Natural killer cell (primary cell): ENCODE measurements around the gene BNIPL. TPM values are rescaled to one million over a fixed set of nuclear protein-coding genes. Genes with fewer than 3 reads are reported as not detected.

ENCODE experiments used
- ATAC-seq, 3 donors: fragments of 150-1000 bp in 2 of 3; fragments of 200-7000 bp in 1 of 3; cut with Tn5 transposase; 1 replicate in 1 of 3; 2 replicates in 2 of 3; pipeline ENCODE4 v1.10.0; 2021; ENCODE audit warnings: mild to moderate bottlenecking in 2 of 3, moderate library complexity in 2 of 3
- DNase-seq, 2 donors: peaks; one replicate each; pipeline versions ENCODE4 v3.0.0 to v3.0.0-alpha.2; 2013 to 2021; ENCODE audit warnings: mixed read lengths in 1 of 2
- H3K27ac ChIP-seq: one replicate; pipeline ENCODE4 v1.5.1; 2013; ENCODE audit warnings: mild to moderate bottlenecking, low read length
- H3K27me3 ChIP-seq: one replicate; pipeline ENCODE4 v1.6.1; 2013; ENCODE audit warnings: low read length; ENCODE audit not compliant: control insufficient read depth, insufficient read depth
- H3K36me3 ChIP-seq: one replicate; pipeline ENCODE4 v1.6.1; 2013; ENCODE audit warnings: low read length; ENCODE audit not compliant: control insufficient read depth, insufficient read depth
- H3K4me1 ChIP-seq: one replicate; pipeline ENCODE4 v1.6.1; 2013; ENCODE audit warnings: low read length; ENCODE audit not compliant: control insufficient read depth, insufficient read depth
- H3K4me3 ChIP-seq: one replicate; pipeline ENCODE4 v1.5.1; 2013; ENCODE audit warnings: low read length
- H3K9me3 ChIP-seq: one replicate; pipeline ENCODE4 v1.6.1; 2013; ENCODE audit warnings: low read length; ENCODE audit not compliant: control insufficient read depth, insufficient read depth
- H3K27ac Mint-ChIP-seq, 2 donors: one replicate each; pipeline ENCODE4 v1.8.0; 2022; ENCODE audit warnings: mild to moderate bottlenecking in 2 of 2, mixed read lengths in 2 of 2, moderate library complexity in 1 of 2
- H3K27me3 Mint-ChIP-seq, 2 donors: one replicate each; pipeline ENCODE4 v1.8.0; 2022; ENCODE audit warnings: low read depth in 2 of 2, mixed read lengths in 2 of 2
- H3K36me3 Mint-ChIP-seq: one replicate; pipeline ENCODE4 v1.8.0; 2022; ENCODE audit warnings: mixed read lengths
- H3K4me1 Mint-ChIP-seq, 2 donors: one replicate each; pipeline ENCODE4 v1.8.0; 2022; ENCODE audit warnings: mixed read lengths in 2 of 2
- H3K4me3 Mint-ChIP-seq: one replicate; pipeline ENCODE4 v1.8.0; 2022; ENCODE audit warnings: mild to moderate bottlenecking, moderate library complexity, mixed read lengths
- H3K9me3 Mint-ChIP-seq, 2 donors: one replicate each; pipeline ENCODE4 v1.8.0; 2022; ENCODE audit warnings: mixed read lengths in 2 of 2
- CTCF ChIP-seq: fragments of 200-600 bp; IDR thresholded peaks from one replicate; pipeline ENCODE4 v1.8.0; 2022; ENCODE audit warnings: antibody characterized with exemption
- WGBS: methylation state at CpG from one replicate; pipeline ENCODE4 v1.1.7; 2013; ENCODE audit warnings: missing lambda C conversion rate; ENCODE audit not compliant: insufficient coverage; 5-methylcytosine and 5-hydroxymethylcytosine counted together
- intact Hi-C: fragments of 100-400 bp; cut with micrococcal nuclease; formaldehyde crosslinking; loops from one replicate; pipeline ENCODE4 v1.14.2; 2022
- total RNA-seq, 4 donors: library from RNA; stranded (reverse); fragments of 120-200 nt in 1 of 4; gene quantifications; one replicate each; pipeline versions ENCODE4 v1.2.3 to v1.2.4, GENCODE V29; 2013 to 2022

Gene BNIPL
- under 1 TPM; 0.28 to 0.39 (median 0.33) TPM for total RNA-seq
- total RNA-seq (2013): 0.81 TPM

- ATAC-seq (no peak), DNase-seq (no peak)
- Mint-ChIP-seq H3K36me3 (peaks cover 11% of the 10 kb centered on the region), H3K9me3 (no peaks in the 10 kb centered on the region), H3K27ac (peak within 1 kb of the TSS in 1 of 2 donors; percentile 21), H3K4me1 (no peaks in the 10 kb centered on the region), H3K4me3 (no peak within 1 kb of the TSS), H3K27me3 (no peaks in the 10 kb centered on the region)
- Histone ChIP-seq H3K36me3 (peaks cover 13% of the 10 kb centered on the region), H3K27ac (no peak within 1 kb of the TSS), H3K4me1 (no peaks in the 10 kb centered on the region), H3K27me3 (no peaks in the 10 kb centered on the region), H3K4me3 (no peak within 1 kb of the TSS), H3K9me3 (no peaks in the 10 kb centered on the region)
- intact Hi-C loops: no loop called here
- TF ChIP-seq CTCF: no peak
- WGBS: no CpG with 5 or more reads among the region's 2 CpGs
Observed at GRCh38 chr1:151036356-151036755, at the start of gene BNIPL. BNIPL (plus strand) TSS chr1:151036586; CDS start chr1:151036726, 140 bp downstream.

GRCh38 chr1:150987924-150988323, 48.5 kb upstream of the BNIPL start:
- H3K4me1 Mint-ChIP-seq: no peaks in the 10 kb centered on the region
- Histone ChIP-seq H3K27me3 (no peaks in the 10 kb centered on the region), H3K9me3 (no peaks in the 10 kb centered on the region), H3K4me3 (no peak overlapping the region), H3K27ac (no peak overlapping the region), H3K36me3 (no peaks in the 10 kb centered on the region), H3K4me1 (no peaks in the 10 kb centered on the region)
- H3K27me3 Mint-ChIP-seq: no peaks in the 10 kb centered on the region
- WGBS: 93% methylated on average over 3 of the region's 7 CpGs
- intact Hi-C loops: no loop called here
- no peak overlapping the region for H3K27ac Mint-ChIP-seq
- no peak for TF ChIP-seq CTCF
- H3K9me3 Mint-ChIP-seq: no peaks in the 10 kb centered on the region
- DNase-seq: no peak
- H3K36me3 Mint-ChIP-seq: no peaks in the 10 kb centered on the region
- H3K4me3 Mint-ChIP-seq: no peak overlapping the region
- no peak for ATAC-seq

GRCh38 chr1:150992626-150993025, 43.8 kb upstream of the BNIPL start:
- Mint-ChIP-seq H3K4me1 (peaks cover 5 to 6% of the 10 kb centered on the region in 2 donors), H3K27ac (no peak overlapping the region), H3K27me3 (no peaks in the 10 kb centered on the region), H3K36me3 (no peaks in the 10 kb centered on the region), H3K9me3 (no peaks in the 10 kb centered on the region), H3K4me3 (no peak overlapping the region)
- peaks cover 4% of the 10 kb centered on the region for H3K4me1 ChIP-seq
- no peak for TF ChIP-seq CTCF
- peaks cover 3% of the 10 kb centered on the region for H3K36me3 ChIP-seq
- no peaks in the 10 kb centered on the region for H3K9me3 ChIP-seq
- H3K4me3 ChIP-seq: no peak overlapping the region
- no peak for DNase-seq
- intact Hi-C loops: no loop called here
- WGBS: 75% methylated on average over 4 of the region's 4 CpGs
- no peak overlapping the region for H3K27ac ChIP-seq
- ATAC-seq: no peak
- no peaks in the 10 kb centered on the region for H3K27me3 ChIP-seq

- Histone ChIP-seq H3K36me3 (peaks cover 9% of the 10 kb centered on the region), H3K9me3 (no peaks in the 10 kb centered on the region), H3K4me1 (peaks cover 4% of the 10 kb centered on the region), H3K4me3 (no peak overlapping the region), H3K27ac (no peak overlapping the region), H3K27me3 (no peaks in the 10 kb centered on the region)
- Mint-ChIP-seq H3K4me3 (no peak overlapping the region), H3K9me3 (no peaks in the 10 kb centered on the region), H3K27me3 (no peaks in the 10 kb centered on the region), H3K36me3 (no peaks in the 10 kb centered on the region), H3K4me1 (peaks cover 5 to 6% of the 10 kb centered on the region in 2 donors), H3K27ac (no peak overlapping the region)
- WGBS: 92% methylated on average over 3 of the region's 3 CpGs
- ATAC-seq (no peak), DNase-seq (no peak)
- no peak for TF ChIP-seq CTCF
- intact Hi-C loops: no loop called here
Observed at GRCh38 chr1:150994248-150994647, 42.1 kb upstream of the BNIPL start.
